G401.6 (cell line): Measurements from ENCODE around the gene NT5DC1.
"Not testable (repeated sequence)": the region's sequence is repeated elsewhere in the genome, so short reads cannot be mapped to it uniquely, and the experiment has no call there.

Experiments used
- FAIRE-seq: peaks from 2 replicates; lab custom pipeline; 2012; peaks lifted over from hg19 to GRCh38; lab: Jason Lieb, UNC

NT5DC1 gene

DNA sequence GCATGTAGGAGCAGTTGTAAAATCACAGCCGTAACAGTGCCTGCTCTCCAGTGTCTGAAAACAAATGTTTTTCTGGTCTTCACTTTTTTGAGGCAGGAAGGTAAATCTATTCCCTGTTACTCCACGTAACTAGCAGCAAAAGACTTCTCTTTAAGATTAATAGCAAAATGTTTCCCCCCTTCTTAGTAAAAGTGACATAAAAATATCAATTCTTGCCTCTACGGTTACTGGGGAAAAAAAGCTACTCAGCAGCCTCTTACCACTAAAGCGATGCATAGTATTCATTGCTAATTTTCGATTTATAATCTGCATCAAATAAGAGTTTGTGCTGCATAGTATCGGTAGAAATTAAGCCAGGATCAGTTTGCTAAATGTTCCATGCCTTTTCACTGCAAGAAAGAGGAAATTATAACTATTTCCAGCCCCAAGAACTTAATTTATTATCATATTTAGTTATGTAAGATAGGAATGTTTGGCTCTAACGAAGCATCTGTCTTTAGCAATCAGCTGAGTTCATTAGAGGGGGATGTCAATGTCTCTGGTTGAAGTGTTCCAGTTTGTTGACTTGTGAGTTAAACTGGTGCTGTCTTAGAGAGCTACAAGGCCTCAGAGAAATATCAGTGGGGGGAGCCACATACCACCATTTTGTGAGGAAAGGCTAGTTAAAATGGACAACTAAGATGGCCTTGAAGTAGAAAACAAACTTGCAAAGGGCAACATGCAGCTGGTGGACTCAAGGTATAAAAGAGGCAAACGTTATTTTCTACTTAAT lies 179.7 kb downstream of the NT5DC1 start:
- no peak for FAIRE-seq

DNA sequence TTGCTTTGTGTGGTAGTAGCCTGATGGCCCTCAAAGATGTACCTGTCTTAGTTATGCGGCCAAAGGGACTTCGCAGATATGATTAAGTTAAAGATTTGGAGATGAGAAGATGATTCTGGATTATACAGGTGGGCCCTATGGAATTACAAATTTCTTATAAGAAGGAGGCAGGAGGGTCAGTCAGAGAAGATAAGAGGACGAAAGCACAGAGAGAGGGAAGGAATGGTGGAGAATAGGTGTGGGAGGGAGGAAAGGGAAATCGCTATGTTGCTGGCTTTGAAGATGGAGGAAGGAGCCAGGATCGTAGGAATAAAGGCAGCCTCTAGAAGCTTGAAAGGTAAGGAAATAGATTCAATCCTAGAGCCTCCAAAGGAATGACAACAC lies 180.3 kb downstream of the NT5DC1 start:
- no peak for FAIRE-seq

DNA sequence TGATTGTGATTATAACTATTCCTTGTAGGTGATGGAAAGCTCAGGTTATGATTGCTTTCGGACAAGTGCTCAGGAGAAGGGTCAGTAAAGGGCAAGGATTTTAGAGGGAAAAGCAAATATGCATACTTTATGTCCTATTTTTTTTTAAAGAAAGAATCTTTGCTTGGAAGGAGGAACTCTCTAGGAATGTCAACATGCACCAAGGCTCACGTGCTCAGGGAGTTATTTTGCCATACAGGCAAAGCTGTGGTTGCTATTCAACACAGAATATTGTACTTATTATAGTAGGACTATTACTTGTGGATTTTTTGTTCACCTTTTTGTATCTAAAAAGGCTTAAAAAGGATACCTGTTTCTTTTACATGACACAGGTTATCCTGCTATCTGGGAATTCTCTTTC lies 182.0 kb downstream of the NT5DC1 start:
- no peak for FAIRE-seq

DNA sequence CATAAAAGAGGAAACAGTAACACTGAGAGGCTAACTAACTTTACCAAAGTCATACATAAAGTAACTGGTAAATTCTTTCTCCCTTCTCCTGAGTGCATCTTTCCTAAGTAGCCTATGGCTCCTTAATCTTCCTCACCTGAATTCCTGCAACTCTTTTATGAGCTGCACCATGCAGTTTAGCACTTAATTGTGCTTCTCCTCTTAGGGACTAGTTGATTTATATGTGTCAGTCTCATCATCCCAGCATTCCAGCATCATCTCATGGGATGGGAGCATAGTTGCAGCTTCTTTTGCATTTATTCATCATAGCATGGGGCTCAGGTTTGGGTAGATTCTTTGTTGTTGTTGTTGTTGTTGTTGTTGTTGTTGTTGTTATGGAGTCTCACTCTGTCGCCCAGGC lies 182.5 kb downstream of the NT5DC1 start:
- FAIRE-seq = no peak

DNA sequence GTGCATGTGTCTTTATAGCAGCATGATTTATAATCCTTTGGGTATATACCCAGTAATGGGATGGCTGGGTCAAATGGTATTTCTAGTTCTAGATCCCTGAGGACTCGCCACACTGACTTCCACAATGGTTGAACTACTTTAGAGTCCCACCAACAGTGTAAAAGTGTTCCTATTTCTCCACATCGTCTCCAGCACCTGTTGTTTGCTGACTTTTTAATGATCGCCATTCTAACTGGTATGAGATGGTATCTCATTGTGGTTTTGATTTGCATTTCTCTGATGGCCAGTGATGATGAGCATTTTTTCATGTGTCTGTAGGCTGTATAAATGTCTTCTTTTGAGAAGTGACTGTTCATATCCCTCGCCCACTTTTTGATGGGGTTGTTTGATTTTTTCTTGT lies 184.3 kb downstream of the NT5DC1 start:
- not testable (repeated sequence) for FAIRE-seq

DNA sequence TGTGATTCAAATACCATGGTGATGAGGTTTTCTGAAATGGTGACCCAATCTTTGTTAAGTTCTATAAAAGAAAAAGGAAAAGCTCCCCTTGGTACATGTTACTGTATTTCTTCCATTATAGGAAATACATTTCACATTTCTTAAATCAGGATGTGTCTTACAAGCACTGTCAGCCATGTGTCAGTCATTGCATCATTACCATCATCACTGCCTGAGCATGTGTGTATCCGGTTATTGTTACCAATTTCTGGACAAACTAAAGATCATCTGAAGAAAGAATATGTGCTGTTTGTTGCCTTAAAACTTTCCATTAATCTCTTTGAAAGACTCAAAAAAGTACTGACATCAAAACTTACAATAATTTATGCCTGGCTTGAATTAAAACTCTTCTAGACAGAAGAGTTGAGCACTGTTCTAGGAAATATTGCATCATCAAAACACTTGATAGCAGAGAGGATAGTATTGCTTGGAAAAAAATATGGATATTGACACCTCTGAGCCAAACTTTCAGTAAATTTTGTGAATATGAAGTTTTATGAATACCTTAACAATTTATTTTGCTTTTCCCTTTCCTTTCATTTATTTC lies 186.2 kb downstream of the NT5DC1 start:
- no peak for FAIRE-seq

DNA sequence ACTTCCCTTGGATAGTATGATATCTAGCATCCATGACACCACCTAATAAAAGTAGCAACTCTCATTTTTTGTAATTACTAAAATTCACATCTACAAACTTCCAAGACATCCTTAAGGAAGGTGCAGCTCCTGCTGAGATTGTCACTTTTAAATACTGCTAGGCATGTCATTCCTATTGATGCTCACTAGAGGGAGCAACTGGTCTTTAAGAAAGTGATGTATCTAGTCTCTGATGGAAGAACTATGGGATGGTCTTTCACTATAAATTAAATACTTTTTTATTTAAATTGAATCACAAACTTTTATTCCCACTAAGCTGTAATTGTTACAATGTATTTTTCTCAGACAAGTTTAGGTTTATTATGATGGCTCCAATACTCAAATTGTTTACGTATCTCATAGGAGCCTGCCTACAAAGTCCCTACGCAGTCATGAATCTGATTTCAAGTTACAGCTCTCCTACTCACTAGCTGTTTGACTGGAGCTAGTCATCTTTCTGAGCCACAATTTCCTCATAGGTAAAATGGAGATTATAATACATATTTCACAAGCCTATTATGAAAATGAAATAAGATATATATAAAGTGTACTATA lies 187.1 kb downstream of the NT5DC1 start:
- peak; percentile 96 for FAIRE-seq

DNA sequence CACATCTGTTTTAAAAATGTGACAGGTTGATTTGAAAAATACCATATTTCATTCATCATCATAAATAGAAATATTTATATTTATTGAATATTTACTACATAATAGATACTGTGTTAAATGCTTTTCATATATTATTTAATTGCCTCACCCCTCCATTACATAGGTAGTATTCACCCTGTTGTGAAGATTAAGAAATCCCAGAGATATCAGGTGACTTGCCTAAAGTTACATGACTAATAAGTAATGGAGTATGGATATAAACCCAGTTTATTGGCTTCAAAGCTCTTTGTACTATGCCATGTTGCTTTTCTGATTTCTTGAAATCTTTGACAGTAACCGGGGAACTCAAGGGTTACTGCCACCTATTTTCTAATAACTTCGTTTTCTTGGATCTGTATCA lies 189.2 kb downstream of the NT5DC1 start:
- FAIRE-seq = no peak

DNA sequence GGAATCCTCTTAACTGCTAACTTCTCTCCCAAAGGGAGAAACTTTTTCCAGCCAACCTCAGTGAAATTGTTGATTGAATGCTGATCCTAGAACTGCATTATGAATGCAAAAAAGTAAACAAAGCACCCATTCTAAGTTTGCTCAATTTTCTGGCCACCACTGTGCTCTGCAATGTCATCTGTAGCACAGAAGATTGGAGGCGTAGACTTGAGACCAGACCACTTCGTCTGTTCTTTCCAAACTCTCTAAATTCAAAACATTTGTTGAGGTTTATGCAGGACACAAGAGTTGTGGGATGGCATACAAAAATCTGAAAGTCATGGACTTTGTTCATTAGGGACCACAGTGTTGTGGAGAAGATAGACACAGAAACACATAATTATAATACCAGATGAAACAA lies 190.1 kb downstream of the NT5DC1 start:
- no peak for FAIRE-seq

DNA sequence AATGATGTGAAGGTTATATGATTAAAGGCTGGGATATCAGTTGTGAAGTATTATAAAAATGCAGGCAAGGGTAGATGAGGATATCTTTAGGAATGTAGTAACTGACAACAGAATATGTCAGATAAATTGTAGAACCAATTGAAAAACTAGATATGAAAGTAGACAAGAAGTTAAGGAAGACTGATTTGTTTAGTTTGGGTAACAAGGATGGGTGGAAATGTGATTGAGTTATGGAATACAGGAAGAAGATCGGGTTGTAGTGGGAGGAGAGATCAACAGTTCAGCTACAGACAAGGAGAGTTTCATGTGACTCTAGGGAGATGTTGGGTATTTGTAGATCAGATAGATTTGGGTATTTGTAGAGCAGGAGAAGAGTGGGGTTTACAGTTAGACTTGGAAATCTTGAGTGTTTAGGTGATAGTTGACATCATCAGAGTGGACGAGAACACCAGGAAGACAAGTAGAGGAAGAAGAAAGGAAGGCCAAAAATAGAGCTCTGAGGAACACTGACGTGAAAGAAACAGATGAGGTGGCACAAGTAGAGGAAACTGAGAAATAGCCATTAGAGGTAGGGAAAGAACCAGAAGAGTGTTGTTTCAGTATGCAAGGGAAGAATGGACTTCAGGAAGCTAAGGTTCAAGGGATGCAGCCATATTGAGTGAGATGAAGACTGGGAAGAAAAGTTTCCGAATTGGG lies 191.2 kb downstream of the NT5DC1 start:
- no peak for FAIRE-seq

DNA sequence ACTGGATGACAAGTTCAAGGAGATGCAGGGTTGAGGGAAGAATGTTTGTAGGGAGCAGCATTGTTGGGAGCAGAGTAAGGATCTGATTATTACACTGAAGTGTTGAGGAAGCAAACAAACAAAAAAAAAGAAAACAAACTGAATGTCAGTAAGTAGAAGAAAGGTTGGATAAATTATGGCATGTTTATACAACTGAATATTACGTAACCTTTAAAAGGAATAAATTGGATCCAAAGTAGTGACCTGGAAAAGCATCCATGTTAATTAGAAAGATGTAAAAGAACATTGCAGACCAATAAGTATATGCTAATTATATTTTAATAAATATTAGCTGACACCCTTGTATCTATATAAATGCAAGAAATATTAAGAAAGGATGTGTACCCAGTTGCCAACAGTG lies 191.9 kb downstream of the NT5DC1 start:
- FAIRE-seq = no peak

DNA sequence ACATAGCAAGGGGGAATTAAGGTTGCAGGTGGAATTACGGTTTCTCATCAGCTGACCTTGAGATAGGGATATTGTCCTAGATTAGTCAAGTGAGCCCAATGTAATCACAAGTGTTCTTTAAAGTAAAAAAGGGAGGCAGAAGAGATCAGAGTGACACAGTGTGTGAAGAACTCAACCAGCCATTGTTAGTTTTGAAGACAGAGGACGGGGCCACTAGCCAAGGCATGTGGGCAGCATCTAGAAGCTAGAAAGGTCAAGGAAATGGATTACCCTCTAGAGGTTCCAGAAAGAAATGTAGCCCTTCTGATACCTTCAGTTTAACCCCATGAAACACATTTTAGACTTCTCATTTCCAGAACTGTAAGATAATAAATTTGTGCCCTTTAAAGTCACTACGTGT lies 197.6 kb downstream of the NT5DC1 start:
- no peak for FAIRE-seq

DNA sequence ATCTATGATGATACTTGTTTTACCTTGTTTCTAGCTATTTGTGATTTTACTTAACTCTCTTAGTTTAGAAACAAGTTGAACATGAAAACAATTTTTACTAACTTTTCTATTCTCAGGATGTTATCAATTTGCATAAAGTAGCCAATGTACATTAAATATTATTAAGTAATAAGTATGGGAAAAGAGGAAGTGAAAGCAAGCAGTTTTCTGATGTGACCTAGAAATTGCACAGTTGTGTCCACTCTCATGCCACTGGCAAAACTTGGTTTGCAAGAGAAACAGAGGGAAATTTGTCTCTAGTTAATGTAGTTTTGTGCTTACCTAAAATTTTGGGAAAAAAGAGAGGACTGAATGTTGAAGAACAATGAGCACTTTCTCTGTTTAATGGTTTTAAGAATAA lies 198.3 kb downstream of the NT5DC1 start:
- FAIRE-seq = no peak
